Right renal cortex interstitium (tissue), 3 donors: Measurements from ENCODE around the gene MROH7. TPM values are rescaled to one million over a fixed set of nuclear protein-coding genes. Genes with fewer than 3 reads are reported as not detected.
"Not testable (repeated sequence)": the region's sequence is repeated elsewhere in the genome, so short reads cannot be mapped to it uniquely, and the experiment has no call there.

ENCODE experiments used
- DNase-seq, 3 donors: peaks; one replicate each; pipeline ENCODE4 v3.0.0-alpha.2; 2013; ENCODE audit warnings: low read depth in 3 of 3, low spot score in 2 of 3
- polyA plus RNA-seq, 3 donors: library from polyadenylated mRNA; unstranded; fragments of 120-200 nt; gene quantifications; one replicate each; pipeline ENCODE4 v1.2.1, GENCODE V29; 2013; ENCODE audit not compliant: insufficient read length in 3 of 3

The MROH7 gene
- polyA plus RNA-seq, 3 donors = 2.9 to 4.1 (median 4.0) TPM

DNA sequence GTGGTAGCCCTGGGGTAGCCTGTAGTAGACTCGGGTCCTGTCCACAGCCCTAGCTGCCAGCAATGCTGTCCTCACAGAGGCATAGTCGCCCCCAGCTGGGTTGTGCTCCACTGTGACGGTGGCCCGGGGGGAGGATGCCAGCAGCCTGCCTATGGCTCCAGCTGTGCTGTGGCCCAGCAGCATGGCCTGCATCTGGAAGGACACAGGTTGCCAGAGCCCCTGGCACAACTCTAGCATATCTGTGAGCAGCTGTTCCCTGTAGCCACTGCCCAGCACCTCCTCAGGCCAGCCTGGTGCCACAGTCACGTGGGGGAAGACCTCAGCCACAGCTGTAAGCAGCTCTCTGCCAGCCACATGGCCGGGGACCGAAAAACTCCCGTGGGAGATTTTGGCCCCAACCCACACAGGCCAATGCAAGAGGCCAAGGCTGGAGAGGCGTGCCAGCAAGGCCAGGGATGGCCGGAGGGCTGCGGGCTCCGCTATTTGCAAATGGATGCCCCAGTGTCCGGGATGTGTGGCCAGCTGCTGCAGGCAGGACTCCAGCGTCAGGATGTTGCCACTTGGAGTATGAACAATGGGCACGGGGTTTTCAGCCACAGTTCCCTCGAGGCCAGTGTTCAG lies 32.2 kb upstream of the MROH7 start:
- no peak for DNase-seq

DNA sequence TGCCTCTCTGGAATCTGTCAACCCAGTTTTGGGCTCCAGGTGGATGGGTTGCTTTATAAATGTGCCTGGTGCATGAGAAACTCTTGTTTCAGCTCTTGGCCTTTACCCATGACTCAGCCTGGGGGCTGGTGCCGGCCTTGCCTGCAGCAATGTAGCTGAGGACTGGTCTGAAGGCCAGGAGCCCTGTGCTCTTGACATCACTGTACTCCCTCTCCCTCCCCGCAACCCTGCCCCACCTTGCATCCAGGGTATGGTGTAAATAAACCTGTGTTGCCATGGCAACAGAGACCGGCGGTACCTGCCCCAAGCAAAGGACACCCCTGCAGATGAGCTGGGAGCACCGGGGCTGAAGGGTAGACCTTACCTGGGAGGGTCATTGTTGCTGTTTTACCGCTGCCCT lies 31.5 kb upstream of the MROH7 start:
- no peak for DNase-seq

DNA sequence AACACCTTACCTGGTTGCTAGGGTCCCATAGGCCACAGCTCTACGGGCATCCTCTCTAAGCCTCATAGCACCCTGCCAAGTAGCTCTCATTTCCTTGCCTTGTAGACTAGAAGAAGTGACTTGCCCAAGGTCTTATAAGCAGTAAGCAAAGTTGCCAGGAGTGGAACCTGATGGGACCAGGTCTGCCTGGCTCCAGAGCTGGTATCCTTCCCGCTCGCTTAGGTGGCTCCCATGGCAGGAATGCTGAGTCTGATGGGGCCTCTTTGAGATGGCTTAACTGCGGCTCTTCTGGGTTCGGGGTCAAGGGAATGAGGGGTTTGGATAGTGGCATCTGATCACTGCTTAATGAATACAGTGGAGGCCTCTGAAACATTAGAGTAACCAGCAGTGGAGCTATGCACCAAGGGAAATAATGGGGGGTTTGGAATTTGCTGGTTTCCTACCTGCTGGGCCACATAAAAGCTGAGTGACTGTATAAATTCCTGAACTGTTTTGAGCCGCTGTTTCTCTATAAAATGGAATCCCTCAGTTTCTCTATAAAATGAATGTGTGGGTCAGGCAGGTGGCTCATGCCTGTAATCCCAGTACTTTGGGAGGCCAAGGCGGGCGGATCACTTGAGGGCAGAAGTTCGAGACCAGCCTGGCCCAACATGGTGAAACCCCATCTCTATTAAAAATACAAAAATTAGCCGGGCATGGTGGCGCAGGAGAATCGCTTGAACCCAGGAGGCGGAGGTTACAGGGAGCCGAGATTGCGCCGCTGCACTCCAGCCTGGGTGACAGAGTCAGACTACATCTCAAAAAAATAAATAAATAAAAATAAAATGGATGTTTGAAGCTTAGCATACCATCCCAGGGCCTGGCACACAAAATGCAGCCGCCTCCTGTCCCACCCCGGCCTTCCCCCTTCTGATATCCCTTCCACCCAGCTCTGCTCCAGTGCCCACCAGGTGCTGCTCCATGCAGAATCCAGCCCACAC lies 30.7 kb upstream of the MROH7 start:
- no peak for DNase-seq

DNA sequence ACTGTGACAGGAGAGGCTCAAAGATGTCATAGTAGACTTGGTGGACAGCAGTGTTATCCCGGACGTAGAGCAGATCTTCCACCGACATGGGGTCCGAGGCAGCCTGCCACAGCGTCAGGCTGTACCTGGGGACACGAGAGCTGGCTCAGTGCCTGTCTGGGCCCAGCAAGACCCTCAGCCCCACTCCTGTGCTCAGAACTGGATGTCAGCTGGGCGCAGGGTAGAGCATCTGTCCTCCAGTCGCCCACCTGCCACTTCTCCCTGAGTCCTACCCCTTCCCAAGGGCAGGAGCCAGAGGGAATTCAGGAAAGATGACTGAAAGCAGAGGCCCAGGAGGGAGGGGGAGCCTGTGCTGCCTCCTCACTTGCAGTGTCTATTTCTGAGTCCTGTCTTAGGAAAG lies 30.0 kb upstream of the MROH7 start:
- DNase-seq = no peak

DNA sequence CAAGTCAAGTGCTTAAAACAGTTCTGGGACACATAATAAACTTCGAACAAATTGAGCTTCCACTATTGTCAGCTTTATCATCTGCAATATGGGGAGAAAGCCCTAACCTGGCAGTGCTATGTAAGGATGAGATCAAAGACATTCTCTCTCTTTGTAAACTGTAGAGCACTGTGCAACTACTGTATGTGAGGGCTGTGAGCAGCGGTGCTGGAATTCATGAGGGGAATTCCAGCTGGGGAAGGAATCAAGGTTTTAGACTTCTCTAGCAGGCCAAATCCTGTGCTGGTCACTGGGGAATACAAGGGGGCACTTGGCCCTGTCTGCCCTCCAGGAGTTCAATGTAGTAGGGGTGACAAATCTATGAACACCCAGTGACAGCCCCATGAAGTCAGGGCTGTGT lies 27.6 kb upstream of the MROH7 start:
- no peak for DNase-seq

DNA sequence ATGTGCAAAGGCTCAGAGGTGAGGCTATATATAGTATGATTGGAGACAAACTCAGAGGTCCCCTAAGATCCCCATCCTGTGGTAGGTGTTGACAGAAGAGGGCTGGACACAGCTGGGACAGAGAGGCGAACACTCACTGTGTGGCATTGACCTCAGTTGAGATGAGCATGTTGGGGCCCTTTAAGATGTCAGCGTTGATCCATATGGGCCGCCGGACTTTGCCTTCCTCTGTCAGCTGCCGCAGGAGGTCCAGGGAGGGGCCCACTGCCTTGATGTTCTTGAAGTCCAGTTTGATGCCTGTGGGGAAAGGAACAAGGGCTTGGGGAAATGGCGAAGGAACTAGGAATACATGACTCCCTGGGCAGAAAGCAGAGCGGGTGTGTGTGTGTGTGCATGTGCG lies 27.0 kb upstream of the MROH7 start:
- no peak for DNase-seq

DNA sequence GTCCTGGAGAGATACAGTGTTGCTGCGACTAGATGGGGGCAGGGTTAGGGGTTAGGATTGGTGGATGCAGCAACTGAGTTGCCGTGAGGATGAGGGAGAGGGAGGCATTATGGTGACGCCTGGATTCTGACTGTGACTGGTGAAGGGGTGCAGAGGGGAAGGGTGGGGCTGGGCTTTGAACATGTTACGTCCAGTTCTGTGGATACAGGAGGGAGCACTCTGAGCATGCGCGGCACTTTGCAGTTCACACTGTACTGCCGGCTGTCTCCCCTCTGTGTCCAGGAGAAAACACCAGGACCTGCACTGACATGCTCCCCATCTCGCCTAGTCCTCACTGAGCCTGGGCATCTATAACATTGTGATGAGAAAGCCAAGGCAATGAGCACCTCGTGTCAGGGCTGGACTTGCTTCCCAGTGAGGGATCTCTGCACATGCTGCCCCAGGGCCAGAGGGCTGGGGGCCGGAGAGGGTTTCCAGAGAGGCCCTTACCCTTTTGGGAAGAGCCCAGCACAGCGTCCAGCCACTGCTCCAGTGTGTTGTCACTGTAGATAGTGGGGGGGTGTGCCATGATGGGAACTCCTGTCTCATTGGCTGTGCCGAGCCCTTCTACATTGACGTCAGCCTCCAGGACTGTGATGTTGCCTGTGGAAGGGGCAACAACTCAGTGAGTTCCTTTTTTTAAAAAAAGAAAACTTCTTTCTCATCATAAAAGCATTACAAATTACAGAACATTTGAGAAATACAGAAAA lies 25.9 kb upstream of the MROH7 start:
- DNase-seq = no peak

DNA sequence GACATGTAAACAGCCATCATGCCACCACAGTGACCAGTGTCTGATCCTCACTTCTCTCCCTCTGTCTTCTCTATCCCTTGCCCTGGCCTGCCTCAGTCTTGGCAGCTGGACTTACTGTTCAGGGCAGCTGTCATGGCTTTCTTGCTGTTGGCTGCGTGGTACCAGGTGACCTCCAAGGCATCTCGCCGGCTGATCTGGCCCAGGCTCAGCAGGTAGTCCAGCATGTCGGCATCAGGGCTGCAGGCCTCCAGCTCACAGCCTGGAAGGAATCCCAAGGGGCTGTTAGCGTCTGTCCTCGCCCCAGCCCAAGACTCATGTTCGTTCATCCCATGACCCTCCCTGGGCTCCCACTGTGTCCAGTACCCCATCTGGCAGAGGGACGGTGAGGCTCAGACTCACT lies 21.8 kb upstream of the MROH7 start:
- DNase-seq = no peak

DNA sequence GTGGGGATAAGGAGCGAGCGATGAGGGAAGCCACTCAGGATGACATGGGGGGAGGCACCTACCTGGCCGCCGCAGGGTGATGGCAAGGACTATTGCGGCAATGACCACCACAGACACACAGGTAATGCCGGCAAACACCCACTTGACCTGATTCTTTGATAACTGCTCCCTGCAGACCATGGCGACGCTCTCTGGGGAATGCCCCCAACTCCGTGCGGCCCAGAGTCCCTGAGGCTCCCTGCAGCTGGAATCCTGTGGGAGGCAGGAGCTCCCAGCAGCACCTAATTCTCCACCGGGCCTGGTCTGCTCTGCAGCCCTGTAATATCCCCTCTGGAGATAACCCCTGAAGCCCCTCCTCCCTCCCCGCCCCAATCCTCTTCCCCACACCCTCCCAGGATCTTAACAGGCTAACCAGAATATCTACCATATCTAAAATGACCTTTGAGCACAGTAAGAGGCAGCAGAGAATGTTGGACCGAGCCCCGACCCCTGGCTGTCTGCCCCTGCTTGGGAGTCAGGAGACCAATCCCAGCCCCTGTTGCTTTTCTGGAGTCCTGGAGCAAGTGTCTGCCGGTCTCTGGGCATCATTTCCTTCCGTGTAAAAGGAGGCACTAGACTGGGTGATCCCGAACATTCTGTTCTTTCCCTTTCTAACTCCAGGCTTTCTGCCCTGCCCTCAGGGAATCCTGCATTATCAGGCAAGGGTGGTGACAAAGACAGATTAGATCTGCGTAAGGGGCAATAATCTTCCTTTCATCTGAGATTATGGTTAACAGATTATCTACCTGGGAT lies 18.2 kb upstream of the MROH7 start, which contains the start of gene FAM151A:
Gene FAM151A, minus strand, starts transcription at position 310 of the 792 bp plus-strand sequence. Its CDS starts 130 bp downstream, at position 180.
- no peak for DNase-seq

DNA sequence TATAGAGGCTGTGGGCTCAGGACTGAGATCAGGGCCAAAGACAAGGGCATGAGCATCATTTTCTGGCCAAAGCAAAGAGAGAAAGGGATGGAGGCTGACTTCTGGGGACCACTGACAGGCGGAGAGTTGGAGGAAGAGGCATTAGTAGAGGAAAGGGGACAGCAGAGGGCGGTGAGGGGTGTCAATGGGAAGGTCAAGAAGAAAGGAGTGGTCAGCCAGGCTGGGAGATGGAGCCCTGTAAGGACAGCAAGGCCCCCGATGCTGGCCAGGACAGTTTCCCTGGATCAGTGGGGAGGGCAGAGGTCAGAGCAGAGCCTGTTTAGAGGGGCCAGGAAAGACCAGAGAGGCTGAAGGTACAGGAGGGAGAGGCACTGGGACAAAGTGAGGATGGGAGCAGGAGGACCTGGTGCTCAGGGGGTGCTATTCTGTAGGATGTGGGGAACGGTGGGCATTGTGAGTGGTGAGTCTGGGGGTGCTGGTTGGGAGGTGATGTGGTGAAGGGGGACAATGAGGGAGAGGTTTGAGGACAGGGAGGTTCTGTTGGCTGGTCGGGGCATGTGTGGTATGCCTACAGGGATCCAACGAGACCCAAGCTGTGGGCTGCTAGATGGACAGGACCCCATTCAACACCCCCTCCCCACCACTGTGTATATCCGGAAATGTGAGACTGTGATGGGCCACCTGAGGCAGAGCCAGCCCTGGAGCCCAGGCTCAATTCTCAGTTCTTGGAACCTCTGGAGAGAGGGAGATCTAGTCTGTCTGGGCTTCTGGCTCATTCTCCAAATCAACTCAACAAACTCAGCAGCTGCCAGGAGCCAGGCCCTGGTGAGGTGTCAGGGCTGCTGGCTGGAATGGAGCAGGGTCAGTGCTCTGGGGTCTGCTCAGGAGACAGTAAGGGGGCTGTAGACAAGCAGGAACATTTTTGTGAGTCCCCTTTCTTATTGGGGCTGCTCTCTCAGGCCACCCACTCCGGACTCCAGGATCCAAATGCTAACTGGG lies 16.8 kb upstream of the MROH7 start:
- no peak for DNase-seq

DNA sequence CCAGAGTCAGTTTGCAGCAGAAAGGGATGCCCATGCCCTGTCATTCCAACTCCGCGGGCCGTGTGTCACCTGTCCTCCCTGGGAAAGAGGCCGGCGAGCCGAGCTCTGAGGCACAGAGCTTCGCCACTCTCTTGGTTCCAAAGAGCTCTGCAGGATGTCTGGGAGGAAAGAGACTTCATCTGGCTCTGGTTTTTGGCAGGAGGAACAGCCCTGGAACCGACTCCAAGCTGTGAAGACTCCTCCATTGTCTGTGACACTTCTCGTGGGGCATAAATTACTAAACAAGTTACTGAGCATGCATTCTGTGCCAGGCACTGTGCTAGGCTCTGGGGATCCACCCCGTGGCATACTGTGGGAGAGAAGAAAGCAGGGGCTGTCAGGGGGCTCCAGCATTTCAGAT lies 14.4 kb upstream of the MROH7 start:
- DNase-seq = no peak

DNA sequence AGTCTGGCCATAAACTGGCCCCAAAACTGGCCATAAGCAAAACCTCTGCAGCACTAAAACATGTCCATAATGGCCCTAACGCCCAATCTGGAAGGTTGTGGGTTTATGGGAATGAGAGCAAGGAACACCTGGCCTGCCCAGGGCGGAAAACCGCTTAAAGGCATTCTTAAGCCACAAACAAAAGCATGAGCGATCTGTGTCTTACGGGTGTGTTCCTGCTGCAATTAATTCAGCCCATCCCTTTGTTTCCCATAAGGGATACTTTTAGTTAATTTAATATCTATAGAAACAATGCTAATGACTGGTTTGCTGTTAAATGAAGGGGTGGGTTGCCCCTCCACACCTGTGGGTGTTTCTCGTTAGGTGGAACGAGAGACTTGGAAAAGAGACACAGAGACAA lies 5.8 kb upstream of the MROH7 start:
- DNase-seq = not testable (repeated sequence)

DNA sequence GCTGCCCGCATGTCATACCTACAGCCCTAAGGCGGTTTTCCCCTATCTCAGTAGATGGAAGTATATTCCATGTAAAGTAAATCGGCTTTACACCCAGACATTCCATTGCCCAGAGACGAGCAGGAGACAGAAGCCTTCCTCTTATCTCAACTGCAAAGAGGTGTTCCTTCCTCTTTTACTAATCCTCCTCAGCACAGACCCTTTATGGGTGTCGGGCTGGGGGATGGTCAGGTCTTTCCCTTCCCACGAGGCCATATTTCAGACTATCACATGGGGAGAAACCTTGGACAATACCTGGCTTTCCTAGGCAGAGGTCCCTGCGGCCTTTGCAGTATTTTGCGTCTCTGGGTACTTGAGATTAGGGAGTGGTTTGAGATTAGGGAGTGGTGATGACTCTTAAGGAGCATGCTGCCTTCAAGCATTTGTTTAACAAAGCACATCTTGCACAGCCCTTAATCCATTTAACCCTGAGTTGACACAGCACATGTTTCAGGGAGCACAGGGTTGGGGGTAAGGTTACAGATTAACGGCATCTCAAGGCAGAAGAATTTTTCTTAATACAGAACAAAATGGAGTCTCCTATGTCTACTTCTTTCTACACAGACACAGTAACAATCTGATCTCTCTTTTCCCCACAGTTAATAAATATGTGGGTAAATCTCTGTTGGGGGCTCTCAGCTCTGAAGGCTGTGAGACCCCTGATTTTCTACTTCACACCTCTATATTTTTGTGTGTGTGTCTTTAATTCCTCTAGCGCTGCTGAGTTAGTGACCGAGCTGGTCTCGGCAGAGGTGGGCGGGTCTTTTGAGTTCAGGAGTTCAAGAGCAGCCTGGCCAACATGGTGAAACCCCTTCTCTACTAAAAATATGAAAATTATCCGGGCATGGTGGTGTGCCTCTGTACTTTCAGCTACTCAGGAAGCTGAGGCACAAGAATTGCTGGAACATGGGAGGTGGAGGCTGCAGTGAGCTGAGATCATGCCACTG lies 4.8 kb upstream of the MROH7 start:
- DNase-seq = not testable (repeated sequence)

DNA sequence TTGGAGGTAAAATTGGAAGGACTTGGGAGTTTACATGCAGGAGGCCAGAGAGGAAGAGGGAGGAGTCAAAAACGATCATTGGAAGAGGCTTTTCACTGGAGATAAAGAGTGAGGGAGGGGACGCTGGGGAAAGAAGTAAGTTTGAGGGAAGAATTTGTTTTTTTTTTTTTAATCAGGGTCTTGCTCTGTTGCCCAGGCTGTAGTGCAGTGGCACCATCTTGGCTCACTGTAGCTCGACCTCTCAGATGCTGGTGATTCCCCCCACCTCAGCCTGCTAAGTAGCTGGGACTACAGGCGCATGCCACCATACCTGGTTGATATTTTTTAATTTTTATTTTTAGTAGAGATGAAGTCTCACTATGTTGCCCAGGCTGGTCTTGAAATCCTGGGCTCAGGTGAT lies 1.2 kb upstream of the MROH7 start:
- no peak for DNase-seq

DNA sequence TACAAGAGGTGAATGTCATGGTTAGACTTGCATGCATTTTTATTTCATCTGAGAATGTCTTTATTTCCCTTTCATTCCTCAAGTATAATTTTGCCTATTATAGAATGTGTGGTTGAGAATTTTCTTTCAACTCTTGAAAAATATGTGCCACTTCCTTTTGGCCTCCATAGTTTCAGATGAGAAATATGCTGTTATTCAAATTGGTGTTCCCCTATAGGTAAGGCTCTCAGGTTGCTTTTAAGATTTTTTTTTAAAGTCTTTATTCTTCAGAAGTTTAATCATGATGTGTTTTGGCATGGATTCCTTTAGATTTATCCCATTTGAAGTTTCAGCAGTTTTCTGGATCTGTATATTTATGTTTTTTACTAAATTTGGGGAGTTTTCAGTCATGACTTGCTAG lies 2.1 kb downstream of the MROH7 start:
- DNase-seq = no peak

DNA sequence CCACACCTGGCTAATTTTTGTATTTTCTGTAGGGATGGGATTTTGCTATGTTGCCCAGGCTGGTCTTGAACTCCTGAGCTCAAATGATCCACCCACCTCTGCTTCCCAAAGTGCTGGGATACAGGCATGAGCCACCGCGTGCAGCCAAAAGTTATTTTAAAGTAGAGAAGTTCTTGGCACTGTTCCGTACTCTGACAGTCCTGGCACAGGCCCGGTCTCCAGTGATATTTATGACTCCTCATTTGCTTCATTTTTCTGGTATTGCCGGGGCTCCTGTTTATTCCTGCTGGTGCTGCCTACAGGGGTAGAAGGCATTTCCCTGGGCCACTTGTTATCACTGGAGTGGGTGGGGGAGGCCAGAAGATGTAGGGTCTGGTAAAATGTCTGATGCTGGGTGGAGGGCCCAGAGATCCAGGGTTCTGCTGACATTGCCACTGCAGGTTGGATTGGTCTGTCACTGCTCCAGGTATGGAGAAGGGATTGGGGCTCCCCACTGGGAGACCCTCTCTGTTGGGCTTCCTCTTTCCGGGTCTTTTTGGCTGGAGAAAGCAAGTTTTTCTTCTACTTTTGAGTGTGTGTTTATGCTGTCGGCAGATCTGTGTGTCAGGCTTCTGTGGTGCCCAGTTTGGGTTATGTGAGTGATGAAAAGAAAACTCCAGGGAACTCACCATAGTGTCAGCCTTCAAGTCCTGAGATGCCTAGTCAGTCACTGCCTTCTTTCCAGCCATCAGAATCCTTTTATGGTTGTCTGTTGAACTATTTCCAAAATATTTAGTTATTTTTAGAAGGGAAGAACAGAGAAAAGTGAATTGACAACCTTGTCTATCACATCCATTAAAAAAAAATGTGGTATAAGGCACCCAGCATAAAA lies 4.5 kb downstream of the MROH7 start:
- no peak for DNase-seq
